Fibroblast of lung (primary cell): ENCODE measurements around the gene NOL4. TPM values are rescaled to one million over a fixed set of nuclear protein-coding genes. Genes with fewer than 3 reads are reported as not detected.
"Not testable (repeated sequence)": the region's sequence is repeated elsewhere in the genome, so short reads cannot be mapped to it uniquely, and the experiment has no call there.

Experiments used
- DNase-seq, 2 donors: peaks; one replicate each; pipeline versions ENCODE4 v3.0.0 to v3.0.0-alpha.2; 2010; ENCODE audit warnings: low read depth in 2 of 2
- H2AFZ ChIP-seq: 2 replicates; pipeline ENCODE4 v1.5.1; 2012; ENCODE audit warnings: low read length, control low read depth, inconsistent platforms
- H3K27ac ChIP-seq: 2 replicates; pipeline ENCODE4 v1.5.1; 2011; ENCODE audit warnings: low read length, control low read depth; ENCODE audit not compliant: insufficient read depth
- H3K27me3 ChIP-seq: 2 replicates; pipeline ENCODE4 v1.5.1; 2011; ENCODE audit warnings: mild to moderate bottlenecking, low read length; ENCODE audit not compliant: control insufficient read depth, insufficient read depth
- H3K36me3 ChIP-seq: 2 replicates; pipeline ENCODE4 v1.5.1; 2011; ENCODE audit warnings: low read length; ENCODE audit not compliant: control insufficient read depth, insufficient read depth
- H3K4me1 ChIP-seq: 2 replicates; pipeline ENCODE4 v1.5.1; 2011; ENCODE audit warnings: low read length; ENCODE audit not compliant: control insufficient read depth, insufficient read depth; ENCODE audit errors: extremely low read depth
- H3K4me2 ChIP-seq: 2 replicates; pipeline ENCODE4 v1.5.1; 2011; ENCODE audit warnings: low read length, control low read depth; ENCODE audit not compliant: insufficient read depth; ENCODE audit errors: extremely low read depth
- H3K4me3 ChIP-seq, 4 experiments: fragments of 200-600 bp in 1 of 4; sonication (generic) in 1 of 4; replicated peaks in 1 of 4; 2 replicates each; pipeline ENCODE4 v1.5.1; 2011 to 2016; ENCODE audit warnings: low read length in 4 of 4, low read depth in 3 of 4, mild to moderate bottlenecking in 3 of 4, control low read depth in 2 of 4, inconsistent platforms in 1 of 4, mixed read lengths in 1 of 4; ENCODE audit not compliant: insufficient read depth in 1 of 4; ENCODE audit errors: control extremely low read depth in 1 of 4
- H3K79me2 ChIP-seq: 2 replicates; pipeline ENCODE4 v1.5.1; 2012; ENCODE audit warnings: mild to moderate bottlenecking, low read length, inconsistent platforms; ENCODE audit not compliant: control insufficient read depth, insufficient read depth
- H3K9ac ChIP-seq: 2 replicates; pipeline ENCODE4 v1.5.1; 2011; ENCODE audit warnings: mild to moderate bottlenecking, low read length, control low read depth; ENCODE audit not compliant: insufficient read depth
- H3K9me3 ChIP-seq: 2 replicates; pipeline ENCODE4 v1.5.1; 2012; ENCODE audit warnings: low read depth, low read length; ENCODE audit not compliant: control insufficient read depth, insufficient read depth
- H4K20me1 ChIP-seq: 2 replicates; pipeline ENCODE4 v1.5.1; 2011; ENCODE audit warnings: low read length; ENCODE audit not compliant: control insufficient read depth, insufficient read depth; ENCODE audit errors: extremely low read depth
- EZH2 ChIP-seq: IDR thresholded peaks from 2 replicates; pipeline ENCODE4 v1.5.1; 2012; ENCODE audit warnings: low read length, control low read depth, mild to moderate bottlenecking; ENCODE audit errors: missing control alignments
- polyA plus RNA-seq, 2 donors: library from polyadenylated mRNA; depleted of rRNA in 1 of 2; stranded (reverse) in 1 of 2; unstranded in 1 of 2; fragments of >200 nt; gene quantifications; 2 replicates each; pipeline ENCODE4 v1.2.1, GENCODE V29; 2011 to 2012; ENCODE audit warnings: missing spikeins in 1 of 2
- total RNA-seq: library from RNA; depleted of rRNA; stranded (reverse); fragments of >200 nt; gene quantifications from 2 replicates; pipeline ENCODE4 v1.2.1, GENCODE V29; 2014
- TF ChIP-seq, protein P1 (sequence below), 2 donors: IDR thresholded peaks in 1 of 2; conservative IDR thresholded peaks in 1 of 2; 1 replicate in 1 of 2; 2 replicates in 1 of 2; pipeline ENCODE4 v1.5.1; 2011 to 2012; ENCODE audit warnings: low read length in 2 of 2, control low read depth in 1 of 2, inconsistent platforms in 1 of 2, low read depth in 1 of 2, mild to moderate bottlenecking in 1 of 2

Gene NOL4
- total and polyA plus RNA-seq, 2 donors (not counting 1 experiment from before 2014, with no cell fraction given): not detected

DNA sequence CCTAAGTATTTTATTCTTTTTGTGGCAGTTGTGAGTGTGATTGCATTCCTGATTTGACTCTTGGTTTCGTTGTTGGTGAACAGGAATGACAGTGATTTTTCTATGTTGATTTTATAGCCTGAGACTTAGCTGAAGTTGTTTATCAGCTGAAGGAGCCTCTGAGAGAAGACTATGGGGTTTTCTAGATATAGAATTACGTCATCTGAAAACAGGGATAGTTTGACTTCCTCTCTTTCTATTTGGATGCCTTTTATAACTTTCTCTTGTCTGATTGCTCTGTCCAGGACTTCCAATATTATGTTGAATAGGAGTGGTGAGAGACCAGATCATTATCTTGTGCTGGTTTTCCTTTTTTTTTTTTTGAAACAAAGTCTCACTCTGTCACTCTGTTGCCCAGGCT lies 18.0 kb upstream of the NOL4 start:
- Histone ChIP-seq H3K4me3 (no peak overlapping the region), H3K4me2 (no peak overlapping the region), H3K36me3 (no peaks in the 10 kb centered on the region), H3K4me1 (no peaks in the 10 kb centered on the region), H3K27ac (no peak overlapping the region), H4K20me1 (no peaks in the 10 kb centered on the region), H3K27me3 (no peaks in the 10 kb centered on the region), H3K79me2 (no peaks in the 10 kb centered on the region), H2AFZ (no peak overlapping the region), H3K9ac (no peak overlapping the region), H3K9me3 (no peaks in the 10 kb centered on the region)
- no peak for DNase-seq
- no peak for TF ChIP-seq EZH2
- TF ChIP-seq, protein P1, sequence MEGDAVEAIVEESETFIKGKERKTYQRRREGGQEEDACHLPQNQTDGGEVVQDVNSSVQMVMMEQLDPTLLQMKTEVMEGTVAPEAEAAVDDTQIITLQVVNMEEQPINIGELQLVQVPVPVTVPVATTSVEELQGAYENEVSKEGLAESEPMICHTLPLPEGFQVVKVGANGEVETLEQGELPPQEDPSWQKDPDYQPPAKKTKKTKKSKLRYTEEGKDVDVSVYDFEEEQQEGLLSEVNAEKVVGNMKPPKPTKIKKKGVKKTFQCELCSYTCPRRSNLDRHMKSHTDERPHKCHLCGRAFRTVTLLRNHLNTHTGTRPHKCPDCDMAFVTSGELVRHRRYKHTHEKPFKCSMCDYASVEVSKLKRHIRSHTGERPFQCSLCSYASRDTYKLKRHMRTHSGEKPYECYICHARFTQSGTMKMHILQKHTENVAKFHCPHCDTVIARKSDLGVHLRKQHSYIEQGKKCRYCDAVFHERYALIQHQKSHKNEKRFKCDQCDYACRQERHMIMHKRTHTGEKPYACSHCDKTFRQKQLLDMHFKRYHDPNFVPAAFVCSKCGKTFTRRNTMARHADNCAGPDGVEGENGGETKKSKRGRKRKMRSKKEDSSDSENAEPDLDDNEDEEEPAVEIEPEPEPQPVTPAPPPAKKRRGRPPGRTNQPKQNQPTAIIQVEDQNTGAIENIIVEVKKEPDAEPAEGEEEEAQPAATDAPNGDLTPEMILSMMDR (conservative IDR thresholded peaks at IDR 0.05 in 1 of 2, IDR thresholded peaks at IDR 0.05 in 1 of 2; ENCODE audit: low read depth in 1 of 2, low read length in 2 of 2): no peak

GRCh38 chr18:34233781-34234388 lies 9.2 kb upstream of the NOL4 start:
- H3K9ac ChIP-seq, H3K79me2 ChIP-seq, H3K4me3 ChIP-seq, H3K9me3 ChIP-seq, H3K27me3 ChIP-seq, H3K27ac ChIP-seq, H3K36me3 ChIP-seq, H3K4me1 ChIP-seq, H3K4me2 ChIP-seq, H2AFZ ChIP-seq, H4K20me1 ChIP-seq, DNase-seq: not testable (repeated sequence)

DNA sequence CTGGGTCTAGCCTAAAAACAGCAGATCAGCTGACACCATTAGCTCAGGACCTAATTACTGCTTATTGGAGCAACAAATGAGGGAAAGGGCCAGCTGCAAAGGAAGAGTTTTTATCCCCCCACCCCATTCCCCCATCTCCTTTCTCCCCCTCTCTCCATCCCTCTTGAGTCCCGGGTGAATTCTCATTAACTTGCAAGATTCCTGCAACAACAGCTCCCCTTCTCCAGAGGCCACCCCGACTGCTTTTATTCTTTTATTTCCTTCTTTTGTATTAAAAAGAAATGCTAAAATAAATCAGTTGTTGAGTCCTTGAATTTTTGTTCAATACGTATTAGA lies 473 bp upstream of the NOL4 start:
- Histone ChIP-seq H3K4me3 (peak overlapping the region in 2 of 4 experiments; percentile 14 to 25), H3K27ac (no peak overlapping the region), H3K4me1 (no peaks in the 10 kb centered on the region), H3K27me3 (peaks cover 32% of the 10 kb centered on the region), H3K4me2 (peak overlapping the region; percentile 35), H3K9ac (no peak overlapping the region), H3K36me3 (no peaks in the 10 kb centered on the region), H3K79me2 (no peaks in the 10 kb centered on the region), H3K9me3 (no peaks in the 10 kb centered on the region), H4K20me1 (no peaks in the 10 kb centered on the region), H2AFZ (no peak overlapping the region)
- TF ChIP-seq, protein P1 (conservative IDR thresholded peaks at IDR 0.05 in 1 of 2, IDR thresholded peaks at IDR 0.05 in 1 of 2; ENCODE audit: low read depth in 1 of 2, low read length in 2 of 2): no peak
- no peak for TF ChIP-seq EZH2
- no peak for DNase-seq
